Activated CD8-positive, alpha-beta T cell treated with anti-CD3 and anti-CD28 coated beads for 36 hours (primary cell): ENCODE data around the gene NAGLU. TPM values are rescaled to one million over a fixed set of nuclear protein-coding genes. Genes with fewer than 3 reads are reported as not detected.
A peak's percentile ranks its signal among the peaks of the same experiment; 100 is the strongest.

Experiments used
- ATAC-seq: fragments of 200-7000 bp; cut with Tn5 transposase; one replicate; pipeline ENCODE4 v1.10.0; 2021; ENCODE audit warnings: mild to moderate bottlenecking, moderate library complexity
- CTCF ChIA-PET: fragments of 350-600 bp; sonication (Branson Sonifier 250); formaldehyde crosslinking; loops from one replicate; lab custom pipeline; 2021; ENCODE audit warnings: antibody characterized with exemption; lab: Charles Lee
- POLR2A ChIA-PET: fragments of 350-600 bp; sonication (Branson Sonifier 250); formaldehyde crosslinking; loops from one replicate; lab custom pipeline; 2021; ENCODE audit warnings: antibody characterized with exemption; lab: Charles Lee
- DNase-seq: peaks from one replicate; pipeline ENCODE4 v3.0.0-alpha.2; 2020
- H3K27ac Mint-ChIP-seq: one replicate; pipeline ENCODE4 v1.8.0; 2021; ENCODE audit warnings: mild to moderate bottlenecking, mixed read lengths
- H3K27me3 Mint-ChIP-seq: one replicate; pipeline ENCODE4 v1.8.0; 2021; ENCODE audit warnings: mixed read lengths
- H3K36me3 Mint-ChIP-seq: one replicate; pipeline ENCODE4 v1.8.0; 2021; ENCODE audit warnings: low read depth, mixed read lengths
- H3K4me1 Mint-ChIP-seq: one replicate; pipeline ENCODE4 v1.8.0; 2021; ENCODE audit warnings: low read depth, mixed read lengths
- H3K4me3 Mint-ChIP-seq: one replicate; pipeline ENCODE4 v1.8.0; 2021; ENCODE audit warnings: mild to moderate bottlenecking, moderate library complexity, mixed read lengths
- H3K9me3 Mint-ChIP-seq: one replicate; pipeline ENCODE4 v1.8.0; 2021; ENCODE audit warnings: mixed read lengths
- CTCF ChIP-seq: fragments of 200-600 bp; IDR thresholded peaks from one replicate; pipeline ENCODE4 v1.8.0; 2022; ENCODE audit warnings: antibody characterized with exemption, mild to moderate bottlenecking
- intact Hi-C: fragments of 100-400 bp; cut with micrococcal nuclease; formaldehyde crosslinking; loops from one replicate; pipeline ENCODE4 v1.10.0; 2022
- total RNA-seq, 2 experiments: library from RNA; stranded (reverse); gene quantifications; one replicate each; pipeline ENCODE4 v1.2.3, GENCODE V29; 2021

NAGLU gene
- total RNA-seq, 2 experiments from 2014 or later: 10.8 to 11.4 TPM

- peaks cover 40% of the 10 kb centered on the region for H3K4me1 Mint-ChIP-seq
- H3K27ac Mint-ChIP-seq: no peak overlapping the region
- H3K27me3 Mint-ChIP-seq: no peaks in the 10 kb centered on the region
- no peaks in the 10 kb centered on the region for H3K9me3 Mint-ChIP-seq
- intact Hi-C loops: loop anchor here (5.0 kb wide), 1 partner anchor 206 kb away; no protein-coding TSS in a partner anchor
- no peak overlapping the region for H3K4me3 Mint-ChIP-seq
- no peaks in the 10 kb centered on the region for H3K36me3 Mint-ChIP-seq
- DNase-seq: no peak
- ChIA-PET CTCF (interaction anchor here (0.6 to 4.9 kb wide), 41 partner anchors 8 to 562 kb away, joined by 3 to 37 read pairs (median 5); partner anchors contain the start of genes CAVIN1, CNP and NAGLU), POLR2A (interaction anchor here (0.6 kb wide), 3 partner anchors 33 to 241 kb away, joined by 3 to 5 read pairs (median 3); partner anchors contain the start of gene COASY)
- no peak for ATAC-seq
- TF ChIP-seq CTCF: no peak
These were observed 8.1 kb upstream of the NAGLU start for GRCh38 chr17:42527932-42528331.

- intact Hi-C loops: loop anchor here (5.0 kb wide), 1 partner anchor 207 kb away; no protein-coding TSS in a partner anchor
- CTCF ChIA-PET: interaction anchor here (1.2 to 4.9 kb wide), 3 partner anchors 9 to 107 kb away, joined by 3 to 37 read pairs (median 13); partner anchors contain the start of gene CAVIN1
- no peak overlapping the region for H3K4me3 Mint-ChIP-seq
These were observed 7.0 kb upstream of the NAGLU start for GRCh38 chr17:42529061-42529460.

DNA sequence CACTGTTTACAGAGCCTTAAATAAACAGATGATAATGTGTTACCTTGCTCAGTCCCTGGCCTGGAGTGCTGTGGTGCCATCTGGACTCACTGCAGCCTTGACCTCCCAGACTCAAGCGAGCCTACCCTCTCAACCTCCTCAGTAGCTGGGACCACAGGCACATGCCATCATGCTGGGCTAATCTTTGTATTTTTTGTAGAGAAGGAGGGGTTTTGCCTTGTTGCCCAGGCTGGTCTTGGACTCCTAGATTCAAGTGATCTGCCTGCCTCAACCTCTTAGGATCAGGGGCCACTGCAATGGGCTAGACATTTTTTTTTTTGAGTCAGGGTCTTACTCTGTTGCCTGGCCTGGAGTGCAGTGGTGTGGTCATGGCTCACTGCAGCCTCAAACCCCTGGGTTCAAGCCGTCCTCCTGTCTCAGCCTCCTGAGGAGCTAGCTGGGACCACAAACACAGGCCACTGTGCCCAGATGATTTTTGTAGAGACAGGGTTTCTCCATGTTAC is 5.0 kb upstream of the NAGLU start:
- intact Hi-C loops: no loop called here
- TF ChIP-seq CTCF: no peak

More at GRCh38 chr17:42529061-42529460, 7.0 kb upstream of the NAGLU start:
- ATAC-seq (no peak), DNase-seq (no peak)
- Mint-ChIP-seq H3K36me3 (no peaks in the 10 kb centered on the region), H3K27me3 (no peaks in the 10 kb centered on the region), H3K9me3 (no peaks in the 10 kb centered on the region), H3K4me1 (peaks cover 42% of the 10 kb centered on the region), H3K27ac (peak overlapping the region; percentile 20)
- POLR2A ChIA-PET: no interaction called here
- TF ChIP-seq CTCF: no peak

GRCh38 chr17:42531455-42532354 is 4.3 kb upstream of the NAGLU start:
- ChIA-PET POLR2A (interaction anchor here (0.8 to 1.6 kb wide), 3 partner anchors 9 to 17 kb away, joined by 3 to 6 read pairs (median 3); no protein-coding TSS in a partner anchor), CTCF (interaction anchor here (1.1 to 2.7 kb wide), 5 partner anchors 9 to 72 kb away, joined by 3 to 13 read pairs (median 5); no protein-coding TSS in a partner anchor)
- H3K4me3 Mint-ChIP-seq: peak overlapping the region; percentile 65
- H3K27ac Mint-ChIP-seq: peak overlapping the region; percentile 27
- H3K4me1 Mint-ChIP-seq: peaks cover 42% of the 10 kb centered on the region
- no peaks in the 10 kb centered on the region for H3K36me3 Mint-ChIP-seq
- DNase-seq (peak; percentile 64), ATAC-seq (peak; percentile 25)
- intact Hi-C loops: no loop called here
- no peaks in the 10 kb centered on the region for H3K9me3 Mint-ChIP-seq
- H3K27me3 Mint-ChIP-seq: no peaks in the 10 kb centered on the region
- peak; percentile 27 for TF ChIP-seq CTCF

More for the DNA sequence above, 5.0 kb upstream of the NAGLU start:
- Mint-ChIP-seq H3K4me1 (peaks cover 41% of the 10 kb centered on the region), H3K27ac (peak overlapping the region; percentile 27), H3K9me3 (no peaks in the 10 kb centered on the region), H3K36me3 (no peaks in the 10 kb centered on the region), H3K4me3 (no peak overlapping the region), H3K27me3 (no peaks in the 10 kb centered on the region)
- ChIA-PET CTCF (interaction anchor here (0.8 to 2.7 kb wide), 10 partner anchors 10 to 309 kb away, joined by 3 to 13 read pairs (median 6); no protein-coding TSS in a partner anchor), POLR2A (interaction anchor here (0.6 to 1.6 kb wide), 3 partner anchors 10 to 490 kb away, joined by 3 to 6 read pairs (median 3); no protein-coding TSS in a partner anchor)
- DNase-seq: no peak
- ATAC-seq: no peak
